ENCODE results near the gene S100A1. TPM values are rescaled to one million over a fixed set of nuclear protein-coding genes. Genes with fewer than 3 reads are reported as not detected.

S100A1 gene
- total and polyA plus RNA-seq, 2 of the 8 experiments (the other 6 are each of a cell fraction or from before 2014, with no cell fraction given), result 2.0 TPM; not detected in 1

DNA sequence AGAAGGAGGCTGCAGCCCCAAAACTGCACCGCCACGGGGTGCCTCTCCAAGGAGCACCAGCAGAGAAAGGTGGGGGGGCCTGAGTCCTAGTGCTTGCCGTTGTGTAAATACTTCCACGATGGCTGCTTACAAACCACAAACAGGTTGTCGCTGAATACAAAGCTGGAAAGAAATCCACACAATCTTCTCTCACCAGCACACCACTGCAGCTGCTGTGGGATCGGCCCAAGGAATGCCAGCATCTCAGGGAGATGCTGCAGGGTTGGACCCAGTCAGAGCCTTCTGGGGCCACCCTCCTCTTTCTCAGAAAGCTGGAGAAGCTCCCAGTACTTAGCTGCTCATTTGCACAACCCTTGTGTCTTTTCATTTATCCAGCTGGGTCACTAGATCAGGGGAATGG lies 9.1 kb upstream of the S100A1 start:
- no peak overlapping the region for H2BK12ac ChIP-seq (ENCODE audit: low read depth, low read length)
- TF ChIP-seq KDM1A (IDR thresholded peaks at IDR 0.05; ENCODE audit: borderline replicate concordance, low read length) (no peak), SRF (IDR thresholded peaks at IDR 0.05; ENCODE audit: low read depth, low read length) (no peak), POLR2A (IDR thresholded peaks at IDR 0.05; ENCODE audit: control extremely low read depth in 1 of 2, low read depth in 2 of 2, low read length in 2 of 2) (no peak), EZH2 (IDR thresholded peaks at IDR 0.05; ENCODE audit: low read depth, low read length, severe bottlenecking) (no peak), SP2 (IDR thresholded peaks at IDR 0.05; ENCODE audit: low read length) (no peak), CHD1 (IDR thresholded peaks at IDR 0.05; ENCODE audit: low read depth, low read length) (no peak), SUZ12 (IDR thresholded peaks at IDR 0.05; ENCODE audit: low read length) (no peak), EP300 (IDR thresholded peaks at IDR 0.05; ENCODE audit: borderline replicate concordance in 1 of 2, low read depth in 2 of 2, low read length in 2 of 2) (no peak), FOSL1 (IDR thresholded peaks at IDR 0.05; ENCODE audit: insufficient read depth, low read depth, low read length) (no peak), SIX5 (IDR thresholded peaks at IDR 0.05; ENCODE audit: low read depth, low read length) (no peak), CBX8 (IDR thresholded peaks at IDR 0.05; ENCODE audit: borderline replicate concordance, low read depth, low read length) (no peak)
- TF ChIP-seq, protein P1, sequence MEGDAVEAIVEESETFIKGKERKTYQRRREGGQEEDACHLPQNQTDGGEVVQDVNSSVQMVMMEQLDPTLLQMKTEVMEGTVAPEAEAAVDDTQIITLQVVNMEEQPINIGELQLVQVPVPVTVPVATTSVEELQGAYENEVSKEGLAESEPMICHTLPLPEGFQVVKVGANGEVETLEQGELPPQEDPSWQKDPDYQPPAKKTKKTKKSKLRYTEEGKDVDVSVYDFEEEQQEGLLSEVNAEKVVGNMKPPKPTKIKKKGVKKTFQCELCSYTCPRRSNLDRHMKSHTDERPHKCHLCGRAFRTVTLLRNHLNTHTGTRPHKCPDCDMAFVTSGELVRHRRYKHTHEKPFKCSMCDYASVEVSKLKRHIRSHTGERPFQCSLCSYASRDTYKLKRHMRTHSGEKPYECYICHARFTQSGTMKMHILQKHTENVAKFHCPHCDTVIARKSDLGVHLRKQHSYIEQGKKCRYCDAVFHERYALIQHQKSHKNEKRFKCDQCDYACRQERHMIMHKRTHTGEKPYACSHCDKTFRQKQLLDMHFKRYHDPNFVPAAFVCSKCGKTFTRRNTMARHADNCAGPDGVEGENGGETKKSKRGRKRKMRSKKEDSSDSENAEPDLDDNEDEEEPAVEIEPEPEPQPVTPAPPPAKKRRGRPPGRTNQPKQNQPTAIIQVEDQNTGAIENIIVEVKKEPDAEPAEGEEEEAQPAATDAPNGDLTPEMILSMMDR (IDR thresholded peaks at IDR 0.05; ENCODE audit: control extremely low read depth in 1 of 3, insufficient read depth in 1 of 3, low read depth in 1 of 3, low read length in 3 of 3), result no peak

More for the DNA sequence above, 9.1 kb upstream of the S100A1 start:
- no peak overlapping the region for H3K18ac ChIP-seq (ENCODE audit: extremely low read depth, low read length)
- H2BK5ac ChIP-seq (ENCODE audit: low read depth, low read length), result no peak overlapping the region
- H2AFZ ChIP-seq (ENCODE audit: low read length), result no peak overlapping the region
- H2AK5ac ChIP-seq (ENCODE audit: low read depth, low read length), result no peak overlapping the region
- peaks cover 0 to 6% (median 0%) of the 10 kb centered on the region in 4 experiments; a peak in 4 of 8 replicates for H3K36me3 ChIP-seq (ENCODE audit: control insufficient read depth in 2 of 4, insufficient read depth in 4 of 4, low read length in 3 of 4)
- POLR2A ChIA-PET (ENCODE audit: partially characterized antibody), result interaction anchor here (1.0 to 15.3 kb wide), 8 partner anchors 9 to 99 kb away, joined by 3 to 261 read pairs (median 4); partner anchors contain the start of genes CHTOP, S100A1 and S100A13
- H3K4me3 ChIP-seq (ENCODE audit: extremely low read depth in 1 of 4, insufficient read depth in 2 of 4, low read depth in 3 of 4, low read length in 4 of 4), result no peak overlapping the region
- FAIRE-seq (no peak), DNase-seq (ENCODE audit: low read depth in 1 of 2, low spot score in 2 of 2) (no peak)
- H3K4me2 ChIP-seq (ENCODE audit: insufficient read depth in 1 of 2, low read depth in 2 of 2, low read length in 2 of 2), result no peak overlapping the region
- WGBS, 2 experiments (ENCODE audit: extremely low coverage in 1 of 2, insufficient coverage in 1 of 2, insufficient read length in 1 of 2, insufficient replicate concordance in 2 of 2, low coverage in 1 of 2, low lambda C conversion rate in 2 of 2, missing lambda C conversion rate in 1 of 2), result 94% methylated on average over 6 of the region's 6 CpGs; no CpG with 5 or more reads in 1 of the 2 experiments
- H2BK20ac ChIP-seq (ENCODE audit: low read length), result no peak overlapping the region
- H3K9me3 ChIP-seq (ENCODE audit: insufficient read depth in 2 of 2, low read depth in 1 of 2, low read length in 1 of 2), result no peaks in the 10 kb centered on the region
- CTCF ChIA-PET (ENCODE audit: partially characterized antibody), result interaction anchor here (1.1 to 15.9 kb wide), 15 partner anchors 9 to 264 kb away, joined by 3 to 224 read pairs (median 7); partner anchors contain the start of genes CHTOP, S100A1, S100A13 and S100A6
- H2BK120ac ChIP-seq (replicated peaks; ENCODE audit: low read depth, low read length), result no peak overlapping the region
- H4K91ac ChIP-seq (replicated peaks; ENCODE audit: insufficient read length, low read length), result no peak overlapping the region
- H3K27me3 ChIP-seq (replicated peaks in 1 of 4; ENCODE audit: control insufficient read depth in 3 of 4, extremely low read depth in 1 of 4, insufficient read depth in 3 of 4, low read length in 3 of 4), result no peaks in the 10 kb centered on the region
- H3K23ac ChIP-seq (ENCODE audit: insufficient read length), result no peak overlapping the region
- no peak overlapping the region for H3K56ac ChIP-seq (replicated peaks; ENCODE audit: insufficient read length, low read depth, low read length)
- H3K27ac ChIP-seq (ENCODE audit: low read depth, low read length), result no peak overlapping the region
- H3K14ac ChIP-seq (ENCODE audit: insufficient read length), result no peak overlapping the region
- H3K79me1 ChIP-seq (ENCODE audit: low read depth, low read length), result no peaks in the 10 kb centered on the region
- no peak overlapping the region for H4K5ac ChIP-seq (ENCODE audit: insufficient read length, low read depth, low read length)
- no peak overlapping the region for H3K9ac ChIP-seq (replicated peaks in 1 of 4; ENCODE audit: extremely low read depth in 1 of 4, low read depth in 3 of 4, low read length in 3 of 4)
- no peaks in the 10 kb centered on the region for H4K20me1 ChIP-seq (replicated peaks in 1 of 2; ENCODE audit: control insufficient read depth in 1 of 2, insufficient read depth in 2 of 2, low read length in 2 of 2)
- H2BK15ac ChIP-seq (ENCODE audit: low read length), result no peak overlapping the region
- no peak overlapping the region for H3K4ac ChIP-seq (replicated peaks; ENCODE audit: insufficient read length, low read depth, low read length)
- H3K23me2 ChIP-seq (ENCODE audit: low read depth, low read length), result no peaks in the 10 kb centered on the region; the same call in 1 of the 2 replicates
- peaks cover 0 to 9% (median 0%) of the 10 kb centered on the region in 4 experiments; a peak in 3 of 7 replicates for H3K4me1 ChIP-seq (replicated peaks in 1 of 4; ENCODE audit: control insufficient read depth in 3 of 4, insufficient read depth in 4 of 4, low read length in 3 of 4)
- no peaks in the 10 kb centered on the region for H3K79me2 ChIP-seq (ENCODE audit: control insufficient read depth in 1 of 2, insufficient read depth in 2 of 2, low read length in 2 of 2)
- H4K8ac ChIP-seq (ENCODE audit: extremely low read depth, insufficient read depth, low read length), result no peak overlapping the region

Measured in H1 (cell line).